GM19238 (cell line): ENCODE data around the gene STKLD1.

ENCODE experiments used
- DNase-seq: peaks from one replicate; pipeline ENCODE4 v3.0.0; 2011; ENCODE audit warnings: low spot score; ENCODE audit not compliant: insufficient read length

The STKLD1 gene

DNA sequence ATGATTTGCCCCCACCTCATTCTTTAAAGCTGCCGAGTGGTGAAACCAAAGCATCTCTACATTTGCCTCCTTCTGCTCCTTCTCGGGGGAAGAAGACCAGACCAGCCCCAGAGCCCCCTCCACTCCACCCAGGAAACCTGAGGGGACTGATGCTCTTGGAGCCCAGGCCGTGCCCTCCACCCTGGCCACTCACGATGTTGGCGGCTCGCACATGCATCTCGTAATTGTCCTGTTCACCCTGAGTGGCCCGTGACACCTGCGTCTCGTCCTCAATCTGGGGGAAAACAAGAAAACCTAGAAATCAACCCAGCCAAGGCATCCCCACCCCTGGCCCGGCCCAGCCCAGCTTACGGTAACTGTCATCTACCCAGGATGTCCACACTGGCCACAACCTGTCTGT is 31.2 kb upstream of the STKLD1 start:
- no peak for DNase-seq

GRCh38 chr9:133345596-133345995 is 30.6 kb upstream of the STKLD1 start:
- DNase-seq = no peak

DNA sequence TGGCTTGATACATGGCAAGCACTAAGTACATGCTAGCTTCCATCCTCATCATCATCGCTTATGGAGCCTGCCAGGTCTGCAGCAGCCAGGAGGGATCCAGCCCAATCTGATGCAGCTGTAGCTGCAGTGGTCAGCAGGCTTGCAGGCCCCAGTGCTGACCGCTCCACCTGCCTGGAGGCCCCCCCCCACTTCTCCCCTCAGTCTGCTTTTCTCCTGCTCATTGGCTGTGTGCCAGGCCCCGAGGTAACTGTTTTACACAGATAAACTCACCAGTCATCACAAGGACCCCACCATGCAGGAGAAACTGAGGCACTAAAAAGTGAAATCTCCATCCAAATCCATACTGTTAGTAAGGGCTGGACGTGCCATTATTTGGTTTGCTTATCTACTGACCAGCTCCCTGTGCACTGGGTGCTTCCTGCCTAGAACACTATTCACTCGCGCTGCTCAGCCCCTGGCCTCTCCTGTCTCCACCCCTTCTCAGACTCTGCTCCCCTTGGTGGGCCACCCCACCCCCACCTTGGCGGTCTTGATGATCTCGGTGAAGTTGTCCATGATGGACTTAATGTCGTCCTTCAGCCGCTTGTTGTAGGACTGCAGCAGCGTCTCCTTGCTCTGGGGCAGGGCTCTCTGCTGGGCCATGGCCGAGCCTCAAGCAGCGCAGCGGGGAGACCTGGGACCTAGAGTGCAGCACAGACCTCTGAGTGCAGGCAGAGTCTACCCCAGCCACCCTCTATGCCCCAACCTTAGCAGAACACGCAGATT is 30.0 kb upstream of the STKLD1 start:
- DNase-seq = no peak

DNA sequence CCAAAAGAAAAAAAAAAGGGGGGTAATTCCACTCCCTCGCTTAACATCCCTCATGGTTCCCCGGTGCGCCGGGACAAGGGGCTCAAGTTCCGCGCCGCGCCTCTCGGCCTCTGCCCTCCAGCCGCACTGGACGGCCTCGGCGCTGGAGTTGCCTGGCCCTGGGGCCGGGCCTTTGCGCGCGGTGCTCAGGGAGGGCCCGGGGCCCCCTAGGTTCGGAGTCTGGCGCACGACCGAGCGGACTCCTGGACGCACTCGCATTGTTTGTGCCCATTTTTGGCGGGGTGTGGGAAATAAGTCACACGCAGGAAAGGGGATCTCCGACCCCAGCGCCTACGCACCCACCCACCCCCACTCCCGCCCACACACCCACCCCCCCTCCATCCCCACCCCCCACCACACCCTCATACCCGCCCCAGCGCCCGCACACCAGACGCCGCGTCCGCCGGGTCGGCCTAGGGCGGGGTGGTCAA is 28.6 kb upstream of the STKLD1 start:
- DNase-seq = peak; percentile 58

DNA sequence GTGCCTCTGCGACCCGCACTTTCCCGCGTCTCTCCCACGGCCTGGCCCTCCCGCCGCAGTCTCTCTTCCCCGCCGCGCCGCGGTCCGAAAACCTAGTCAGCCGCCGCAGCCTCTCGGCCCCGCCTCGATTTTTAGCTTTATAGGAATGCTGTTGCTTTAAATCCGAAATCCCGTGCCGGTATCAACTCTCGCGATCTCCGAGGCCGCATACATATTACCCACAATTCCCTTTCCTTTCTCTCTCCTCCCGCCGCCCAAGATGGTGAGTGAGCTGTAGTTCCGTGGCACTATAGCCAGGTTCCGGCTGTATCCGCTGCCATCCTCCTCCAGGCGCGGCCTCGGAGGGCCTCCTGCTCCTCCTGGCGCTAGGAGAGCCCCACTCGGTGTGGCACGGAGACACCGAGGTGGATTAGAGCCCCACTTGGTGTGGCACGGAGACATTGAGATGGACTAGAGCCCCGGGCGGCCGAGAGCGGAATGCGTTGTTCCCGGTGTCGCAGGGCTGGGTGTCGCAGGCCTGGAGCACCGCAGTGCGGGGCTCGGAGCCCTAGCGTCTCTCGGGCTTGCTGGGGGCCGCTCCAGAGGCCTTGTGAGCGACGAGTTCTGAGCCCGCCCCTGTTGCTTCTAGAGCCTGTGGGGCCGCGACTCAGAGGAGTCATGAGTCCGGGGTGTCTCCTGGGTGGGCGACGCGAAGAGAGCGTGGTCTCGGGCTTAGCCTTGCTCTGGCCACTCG is 28.0 kb upstream of the STKLD1 start, which contains the start of the genes MED22 and RPL7A:
TSS of gene MED22 (minus strand) at position 147 of the 733 bp plus-strand sequence. CDS start 1,469 bp downstream, outside the sequence.
TSS of gene RPL7A (plus strand) at position 234 of the 733 bp plus-strand sequence. CDS start at position 260, 26 bp downstream.
- DNase-seq = peak; percentile 86

GRCh38 chr9:133348718-133349573 is 27.2 kb upstream of the STKLD1 start:
- DNase-seq = no peak

- DNase-seq = no peak
Measured at GRCh38 chr9:133349965-133350616, 26.1 kb upstream of the STKLD1 start.

DNA sequence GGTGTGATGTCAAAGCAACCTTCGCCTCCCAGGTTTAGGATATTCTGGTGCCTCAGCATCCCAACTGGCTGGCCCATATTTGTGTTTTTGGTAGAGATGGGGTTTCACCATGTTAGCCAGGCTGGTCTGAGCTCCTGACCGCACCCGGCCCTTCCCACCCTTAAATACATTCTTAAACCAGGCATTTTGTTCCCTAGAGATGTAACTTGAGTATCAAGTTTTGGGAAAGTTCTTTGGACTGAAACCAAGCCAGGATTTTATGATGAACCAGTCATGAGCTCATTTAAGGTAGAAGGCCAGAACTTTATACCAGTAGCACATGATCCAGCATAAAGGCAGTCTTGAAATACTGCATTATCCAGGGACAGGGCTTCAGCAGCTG is 24.6 kb upstream of the STKLD1 start:
- no peak for DNase-seq

GRCh38 chr9:133351908-133352634 is 24.1 kb upstream of the STKLD1 start:
- no peak for DNase-seq

GRCh38 chr9:133352635-133353340 is 23.4 kb upstream of the STKLD1 start:
- DNase-seq = no peak

DNA sequence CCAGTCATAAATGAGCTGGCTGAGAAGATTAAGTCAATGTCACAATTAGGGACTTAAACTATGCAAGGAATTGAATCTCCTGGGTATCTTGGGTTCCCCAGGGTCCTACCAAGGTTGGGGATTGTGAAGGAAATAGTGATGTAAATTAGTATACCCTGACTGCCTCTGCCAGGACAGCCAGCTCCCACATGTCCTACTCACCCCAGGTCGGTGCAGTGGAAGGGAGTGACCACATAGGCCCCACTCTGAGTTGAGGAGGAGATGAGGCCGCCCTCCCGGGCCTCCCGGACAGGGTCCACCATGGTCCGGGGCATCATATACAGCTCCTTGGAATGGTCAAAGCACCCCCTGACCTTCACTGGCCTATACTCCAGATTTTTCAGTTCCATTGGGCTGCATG is 22.6 kb upstream of the STKLD1 start:
- no peak for DNase-seq

GRCh38 chr9:133354766-133355165 is 21.4 kb upstream of the STKLD1 start:
- DNase-seq = no peak

GRCh38 chr9:133355881-133356357 is 20.2 kb upstream of the STKLD1 start:
- no peak for DNase-seq

DNA sequence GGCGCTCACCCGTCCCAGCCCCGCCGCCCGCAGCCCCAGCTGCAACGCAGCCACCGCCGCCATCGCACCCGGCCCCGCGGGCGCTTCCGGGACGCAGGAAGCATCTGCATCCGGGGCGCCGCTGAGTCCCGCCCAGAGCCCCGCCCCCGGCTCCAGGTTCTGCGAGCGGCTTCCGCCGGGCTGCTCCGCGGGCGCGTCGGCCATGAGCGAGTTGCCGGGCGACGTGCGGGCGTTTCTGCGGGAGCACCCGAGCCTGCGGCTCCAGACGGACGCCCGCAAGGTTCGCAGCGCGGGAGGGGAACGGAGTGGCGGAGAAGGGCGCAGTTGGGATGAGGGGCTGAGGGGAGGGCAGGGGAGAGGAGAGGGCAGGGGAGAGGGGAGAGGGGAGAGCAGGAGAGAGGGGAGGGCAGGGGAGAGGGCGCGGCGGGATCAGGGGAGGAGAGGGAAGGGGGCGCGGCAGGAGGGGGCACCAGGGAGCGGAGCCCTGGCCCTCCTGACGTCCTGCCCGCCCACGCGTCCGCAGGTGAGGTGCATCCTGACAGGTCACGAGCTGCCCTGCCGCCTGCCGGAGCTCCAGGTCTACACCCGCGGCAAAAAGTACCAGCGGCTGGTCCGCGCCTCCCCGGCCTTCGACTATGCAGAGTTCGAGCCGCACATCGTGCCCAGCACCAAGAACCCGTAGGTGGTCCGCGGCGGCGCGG is 19.6 kb upstream of the STKLD1 start, which contains the start of the genes SURF1 and SURF2:
TSS of gene SURF1 (minus strand) at position 97 of the 701 bp plus-strand sequence. CDS start at position 63, 34 bp downstream.
TSS of gene SURF2 (plus strand) at position 160 of the 701 bp plus-strand sequence. CDS start at position 203, 43 bp downstream.
- peak; percentile 89 for DNase-seq

- DNase-seq = no peak
Measured at GRCh38 chr9:133357656-133358055, 18.5 kb upstream of the STKLD1 start.

DNA sequence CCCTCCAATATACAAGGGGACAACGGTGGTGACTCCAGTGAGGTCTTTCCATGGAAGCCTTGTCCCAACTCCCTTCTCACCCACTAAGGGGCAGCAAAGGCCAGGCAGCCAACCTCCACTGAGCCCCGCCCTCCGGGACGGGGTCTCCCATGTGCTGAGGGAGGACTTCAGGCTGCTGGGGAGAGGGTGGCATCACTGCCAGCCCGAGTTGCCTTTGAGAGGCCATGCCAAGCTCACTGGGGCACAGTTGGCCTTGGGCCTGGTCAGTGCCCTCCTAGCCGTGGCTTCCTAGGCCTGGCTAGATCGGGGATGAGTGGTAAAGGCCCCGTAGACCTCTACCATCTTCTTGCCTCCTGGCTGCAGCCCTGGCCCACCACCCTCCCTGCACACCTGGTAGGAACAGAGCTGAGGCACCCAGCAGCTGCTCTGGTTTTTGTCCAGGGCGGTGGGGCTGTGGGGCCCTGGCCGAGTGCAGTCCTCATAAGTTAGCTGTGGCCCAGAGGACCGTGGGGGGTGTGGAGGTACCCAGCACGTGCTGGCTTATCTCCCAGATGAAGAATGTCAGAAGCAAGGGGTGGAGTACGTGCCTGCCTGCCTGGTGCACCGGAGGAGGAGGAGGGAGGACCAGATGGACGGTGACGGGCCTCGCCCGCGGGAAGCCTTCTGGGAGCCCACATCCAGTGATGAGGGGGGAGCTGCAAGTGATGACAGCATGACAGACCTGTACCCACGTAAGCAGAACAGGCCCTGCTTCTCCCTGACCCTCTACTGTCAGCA is 16.6 kb upstream of the STKLD1 start:
- no peak for DNase-seq

DNA sequence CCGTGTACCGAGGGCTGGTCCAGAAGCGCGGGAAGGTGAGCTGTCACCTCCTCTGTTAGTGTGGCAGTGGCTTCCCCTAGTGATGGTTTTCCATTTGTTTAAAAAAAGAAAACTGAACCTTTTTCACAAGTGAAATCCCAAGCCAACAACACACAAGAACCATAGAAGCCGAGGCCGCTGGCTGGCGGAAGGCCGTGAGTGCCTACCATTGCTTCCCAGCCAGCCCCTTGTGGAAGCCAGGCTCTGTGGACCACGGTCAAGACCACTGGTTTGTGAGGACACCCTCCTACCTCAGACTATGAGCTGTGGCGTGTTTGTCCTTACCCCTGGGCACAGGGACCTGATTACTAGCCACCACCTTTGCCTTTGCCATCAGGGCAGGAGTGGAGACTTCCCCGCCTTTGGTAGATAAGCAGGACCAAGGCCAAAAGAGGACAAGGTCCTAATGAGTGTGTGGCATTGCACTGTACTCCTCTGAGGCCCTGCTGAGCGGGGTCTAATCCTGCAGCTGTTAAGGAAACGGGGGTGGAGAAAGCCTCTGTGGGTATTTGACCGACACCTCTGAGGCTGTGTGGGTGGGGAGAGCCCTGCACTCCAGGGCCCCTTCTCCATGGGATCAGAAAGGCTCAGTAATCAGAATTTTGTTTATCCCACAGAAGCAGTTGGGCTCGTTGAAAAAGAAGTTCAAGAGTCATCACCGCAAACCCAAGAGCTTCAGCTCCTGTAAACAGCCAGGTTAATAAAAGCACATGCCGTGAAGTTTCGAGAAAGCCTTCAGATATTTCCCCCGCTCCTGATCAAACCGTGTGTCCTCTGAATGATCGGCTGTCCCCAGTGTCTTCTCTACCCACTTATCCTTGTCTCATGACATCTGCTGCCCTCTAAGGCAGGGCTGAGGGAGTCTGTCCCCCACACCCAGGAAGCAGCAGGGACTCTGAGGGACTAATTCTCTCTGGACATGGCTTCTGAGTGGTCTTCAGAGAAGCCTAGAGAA is 15.5 kb upstream of the STKLD1 start:
- no peak for DNase-seq
